BJ (cell line): ENCODE measurements around the gene TCL1A. TPM values are rescaled to one million over a fixed set of nuclear protein-coding genes. Genes with fewer than 3 reads are reported as not detected.

Experiments
- CTCF ChIA-PET: fragments of 350-600 bp; formaldehyde crosslinking; extraction: SDS; loops from one replicate; lab custom pipeline; 2021; ENCODE audit warnings: antibody characterized with exemption, inconsistent platforms; lab: Yijun Ruan, JAX
- POLR2A ChIA-PET: fragments of 300-600 bp; sonication (Branson Sonifier 250); formaldehyde crosslinking; extraction: SDS; loops from one replicate; lab custom pipeline; 2021; ENCODE audit warnings: antibody characterized with exemption; lab: Charles Lee
- DNase-seq: peaks from one replicate; pipeline ENCODE4 v3.0.0-alpha.2; 2011; ENCODE audit warnings: low read depth
- H3K27me3 ChIP-seq: 2 replicates; pipeline ENCODE4 v1.6.0; 2011; ENCODE audit warnings: low read length; ENCODE audit not compliant: control insufficient read depth, insufficient read depth
- H3K36me3 ChIP-seq: 2 replicates; pipeline ENCODE4 v1.5.1; 2011; ENCODE audit warnings: low read length; ENCODE audit not compliant: control insufficient read depth, insufficient read depth
- H3K4me3 ChIP-seq: 2 replicates; pipeline ENCODE4 v1.5.1; 2011; ENCODE audit warnings: low read depth, mild to moderate bottlenecking, control low read depth, low read length
- polyA plus RNA-seq: library from polyadenylated mRNA; depleted of rRNA; stranded (reverse); fragments of >200 nt; gene quantifications from 2 replicates; pipeline ENCODE4 v1.2.3, GENCODE V29; 2011
- TF ChIP-seq, protein P1 (sequence below): IDR thresholded peaks from 2 replicates; pipeline ENCODE4 v1.5.1; 2011; ENCODE audit warnings: low read depth, mild to moderate bottlenecking, control low read depth, inconsistent platforms, low read length, moderate library complexity; ENCODE audit not compliant: insufficient read depth

The TCL1A gene
- polyA plus RNA-seq, 1 experiment = not detected

DNA sequence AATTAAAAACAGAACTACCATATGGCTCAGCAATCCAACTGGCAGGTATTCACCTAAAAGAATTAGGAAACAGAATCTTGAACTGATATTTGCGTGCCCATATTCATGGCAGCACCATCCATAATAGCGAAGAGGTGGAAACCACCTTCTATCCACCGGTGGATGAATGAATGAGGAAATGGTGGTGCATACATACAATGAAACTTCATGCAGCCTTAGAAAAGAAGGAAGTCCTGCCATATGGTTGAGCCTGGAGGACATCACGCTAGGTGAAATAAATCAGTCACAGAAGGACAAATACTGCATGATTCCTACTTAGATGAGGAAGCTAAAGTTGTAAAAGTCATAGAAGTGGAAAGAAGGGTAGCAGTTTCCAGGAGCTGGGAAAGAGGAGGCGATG is 6.6 kb downstream of the TCL1A start:
- Histone ChIP-seq H3K27me3 (no peaks in the 10 kb centered on the region), H3K4me3 (no peak overlapping the region), H3K36me3 (no peaks in the 10 kb centered on the region)
- ChIA-PET POLR2A (no interaction called here), CTCF (no interaction called here)
- DNase-seq = no peak
- TF ChIP-seq, protein P1, sequence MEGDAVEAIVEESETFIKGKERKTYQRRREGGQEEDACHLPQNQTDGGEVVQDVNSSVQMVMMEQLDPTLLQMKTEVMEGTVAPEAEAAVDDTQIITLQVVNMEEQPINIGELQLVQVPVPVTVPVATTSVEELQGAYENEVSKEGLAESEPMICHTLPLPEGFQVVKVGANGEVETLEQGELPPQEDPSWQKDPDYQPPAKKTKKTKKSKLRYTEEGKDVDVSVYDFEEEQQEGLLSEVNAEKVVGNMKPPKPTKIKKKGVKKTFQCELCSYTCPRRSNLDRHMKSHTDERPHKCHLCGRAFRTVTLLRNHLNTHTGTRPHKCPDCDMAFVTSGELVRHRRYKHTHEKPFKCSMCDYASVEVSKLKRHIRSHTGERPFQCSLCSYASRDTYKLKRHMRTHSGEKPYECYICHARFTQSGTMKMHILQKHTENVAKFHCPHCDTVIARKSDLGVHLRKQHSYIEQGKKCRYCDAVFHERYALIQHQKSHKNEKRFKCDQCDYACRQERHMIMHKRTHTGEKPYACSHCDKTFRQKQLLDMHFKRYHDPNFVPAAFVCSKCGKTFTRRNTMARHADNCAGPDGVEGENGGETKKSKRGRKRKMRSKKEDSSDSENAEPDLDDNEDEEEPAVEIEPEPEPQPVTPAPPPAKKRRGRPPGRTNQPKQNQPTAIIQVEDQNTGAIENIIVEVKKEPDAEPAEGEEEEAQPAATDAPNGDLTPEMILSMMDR = no peak

DNA sequence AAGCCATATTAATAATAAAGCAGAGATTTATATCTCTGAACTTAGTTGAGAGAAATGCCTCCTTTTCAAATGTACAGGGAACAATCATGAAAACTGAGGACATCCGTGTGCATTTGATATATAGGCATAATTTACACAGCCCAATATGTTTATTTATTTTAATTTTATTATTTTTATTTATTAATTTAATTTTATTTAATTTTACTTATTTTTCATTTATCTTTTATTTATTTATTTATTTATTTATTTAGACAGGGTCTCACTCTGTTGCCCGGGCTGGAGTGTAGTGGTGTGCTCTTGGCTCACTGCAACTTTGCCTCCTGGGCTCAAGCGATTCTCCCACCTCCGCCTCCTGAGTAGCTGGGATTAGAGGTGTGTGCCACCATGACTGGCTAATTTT is 8.4 kb downstream of the TCL1A start:
- H3K36me3 ChIP-seq = no peaks in the 10 kb centered on the region
- POLR2A ChIA-PET = no interaction called here
- no peak overlapping the region for H3K4me3 ChIP-seq
- no peak for DNase-seq
- no peaks in the 10 kb centered on the region for H3K27me3 ChIP-seq
- CTCF ChIA-PET = no interaction called here
- TF ChIP-seq, protein P1 = no peak

DNA sequence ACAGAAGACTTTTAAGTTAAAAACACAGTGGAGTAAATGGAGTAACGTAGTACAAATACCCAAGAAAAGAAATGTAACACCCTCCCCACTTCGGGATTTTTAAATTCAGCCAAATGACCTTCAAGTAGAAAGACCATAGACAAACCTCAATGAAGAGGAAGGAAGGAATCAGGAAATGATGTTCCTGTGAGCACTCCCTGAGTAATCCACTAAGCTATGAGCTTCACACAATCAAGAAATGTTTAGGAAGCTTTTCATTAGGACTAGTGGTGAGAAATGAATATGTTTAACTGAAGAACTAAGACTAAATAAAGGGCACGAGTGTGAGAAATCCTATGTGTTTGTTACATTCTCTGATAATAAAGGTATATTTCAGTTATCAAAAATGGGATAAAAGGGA is 10.1 kb downstream of the TCL1A start:
- Histone ChIP-seq H3K36me3 (no peaks in the 10 kb centered on the region), H3K4me3 (no peak overlapping the region), H3K27me3 (no peaks in the 10 kb centered on the region)
- ChIA-PET CTCF (no interaction called here), POLR2A (no interaction called here)
- no peak for DNase-seq
- TF ChIP-seq, protein P1 = no peak

DNA sequence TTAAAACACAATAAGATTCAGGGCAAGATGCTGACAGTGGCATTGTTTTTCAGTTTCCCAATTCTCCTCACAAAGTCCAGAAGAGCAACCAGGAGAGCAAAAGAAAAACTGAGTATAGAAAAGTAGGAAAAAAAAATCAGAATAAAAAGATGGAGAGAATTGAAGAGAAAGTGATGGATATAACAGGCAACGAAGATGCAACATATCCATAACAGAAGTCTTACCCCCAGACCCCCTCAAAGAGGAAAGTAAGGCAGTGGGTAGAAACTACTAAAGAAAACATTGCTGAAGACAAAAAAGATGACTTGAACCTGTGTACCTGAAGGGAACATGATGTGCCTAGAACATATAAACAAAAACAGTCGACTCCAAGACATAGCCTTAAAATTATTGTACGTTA is 10.6 kb downstream of the TCL1A start:
- DNase-seq = no peak
- Histone ChIP-seq H3K27me3 (no peaks in the 10 kb centered on the region), H3K4me3 (no peak overlapping the region), H3K36me3 (no peaks in the 10 kb centered on the region)
- CTCF ChIA-PET = no interaction called here
- POLR2A ChIA-PET = no interaction called here
- TF ChIP-seq, protein P1 = no peak

DNA sequence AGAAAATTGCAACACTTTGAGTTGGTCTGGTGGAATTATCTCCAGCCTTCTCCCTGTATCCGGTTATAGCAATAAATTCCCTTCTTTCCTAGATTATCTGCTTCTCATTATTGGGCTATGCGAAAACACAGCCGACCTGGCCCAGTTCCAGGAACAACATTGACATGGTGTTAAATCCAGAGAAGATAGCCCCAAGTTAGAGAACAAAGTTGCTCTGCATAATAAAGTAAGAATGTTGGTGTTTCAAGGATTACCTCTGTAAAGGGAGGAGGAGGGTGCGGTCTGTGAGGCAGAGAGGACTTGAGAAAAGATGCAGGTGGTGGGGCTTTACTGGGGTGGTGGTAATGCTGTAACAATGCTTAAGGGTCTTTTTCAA is 12.1 kb downstream of the TCL1A start:
- ChIA-PET POLR2A (no interaction called here), CTCF (no interaction called here)
- no peak for DNase-seq
- Histone ChIP-seq H3K4me3 (no peak overlapping the region), H3K27me3 (no peaks in the 10 kb centered on the region), H3K36me3 (no peaks in the 10 kb centered on the region)
- TF ChIP-seq, protein P1 = no peak
